ENCODE data around the gene GRIK1. TPM values are rescaled to one million over a fixed set of nuclear protein-coding genes. Genes with fewer than 3 reads are reported as not detected.

The GRIK1 gene
- total and polyA plus RNA-seq, 2 donors (not counting 1 experiment from before 2014, with no cell fraction given) = not detected

DNA sequence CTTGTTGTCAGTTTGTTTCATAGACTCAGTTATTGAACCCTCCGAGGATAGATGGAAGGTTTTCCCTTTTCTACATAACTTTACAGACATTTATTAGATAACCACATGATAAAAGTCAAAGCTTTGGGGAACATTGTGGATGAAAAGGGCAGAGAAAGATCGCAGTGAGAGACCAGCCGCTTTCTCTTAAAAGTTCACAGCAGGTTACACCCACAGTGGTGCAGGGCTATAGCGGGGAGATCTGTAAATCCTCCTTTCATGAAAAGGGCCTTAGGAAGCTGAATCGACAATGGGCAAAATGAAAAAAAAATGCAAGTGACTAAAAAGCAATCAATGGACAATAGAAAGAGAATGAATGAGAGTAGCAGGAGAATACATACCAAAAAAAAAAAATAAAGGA is 218.6 kb downstream of the GRIK1 start:
- H3K27ac ChIP-seq (ENCODE audit: low read length in 2 of 2) = no peak overlapping the region
- H3K27ac Mint-ChIP-seq = no peak overlapping the region
- peaks cover 4% of the 10 kb centered on the region for H3K9me3 Mint-ChIP-seq (ENCODE audit: insufficient read depth)
- H3K4me1 ChIP-seq (ENCODE audit: control insufficient read depth in 2 of 2, insufficient read depth in 2 of 2, low read length in 2 of 2) = no peaks in the 10 kb centered on the region
- no peak for TF ChIP-seq EZH2 (IDR thresholded peaks at IDR 0.05; ENCODE audit: borderline replicate concordance, insufficient read depth, low read depth, low read length, poor library complexity, severe bottlenecking)
- TF ChIP-seq, protein P1, sequence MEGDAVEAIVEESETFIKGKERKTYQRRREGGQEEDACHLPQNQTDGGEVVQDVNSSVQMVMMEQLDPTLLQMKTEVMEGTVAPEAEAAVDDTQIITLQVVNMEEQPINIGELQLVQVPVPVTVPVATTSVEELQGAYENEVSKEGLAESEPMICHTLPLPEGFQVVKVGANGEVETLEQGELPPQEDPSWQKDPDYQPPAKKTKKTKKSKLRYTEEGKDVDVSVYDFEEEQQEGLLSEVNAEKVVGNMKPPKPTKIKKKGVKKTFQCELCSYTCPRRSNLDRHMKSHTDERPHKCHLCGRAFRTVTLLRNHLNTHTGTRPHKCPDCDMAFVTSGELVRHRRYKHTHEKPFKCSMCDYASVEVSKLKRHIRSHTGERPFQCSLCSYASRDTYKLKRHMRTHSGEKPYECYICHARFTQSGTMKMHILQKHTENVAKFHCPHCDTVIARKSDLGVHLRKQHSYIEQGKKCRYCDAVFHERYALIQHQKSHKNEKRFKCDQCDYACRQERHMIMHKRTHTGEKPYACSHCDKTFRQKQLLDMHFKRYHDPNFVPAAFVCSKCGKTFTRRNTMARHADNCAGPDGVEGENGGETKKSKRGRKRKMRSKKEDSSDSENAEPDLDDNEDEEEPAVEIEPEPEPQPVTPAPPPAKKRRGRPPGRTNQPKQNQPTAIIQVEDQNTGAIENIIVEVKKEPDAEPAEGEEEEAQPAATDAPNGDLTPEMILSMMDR (IDR thresholded peaks at IDR 0.05) = no peak
- no peaks in the 10 kb centered on the region for H3K4me1 Mint-ChIP-seq
- 100% methylated on average over 3 of the region's 5 CpGs for WGBS (ENCODE audit: insufficient coverage)
- no peaks in the 10 kb centered on the region for H3K27me3 ChIP-seq (replicated peaks in 1 of 4; ENCODE audit: control extremely low read depth in 1 of 4, control insufficient read depth in 3 of 4, insufficient read depth in 4 of 4, low read length in 3 of 4)
- no peaks in the 10 kb centered on the region for H3K36me3 ChIP-seq (replicated peaks in 1 of 2; ENCODE audit: control extremely low read depth in 1 of 2, control insufficient read depth in 1 of 2, extremely low read depth in 1 of 2, insufficient read depth in 2 of 2, low read length in 1 of 2)
- ATAC-seq (ENCODE audit: low read depth) = no peak
- no peaks in the 10 kb centered on the region for H3K79me2 ChIP-seq (ENCODE audit: control insufficient read depth, insufficient read depth, low read length)
- ChIA-PET POLR2A (no interaction called here), CTCF (no interaction called here)
- H3K4me3 Mint-ChIP-seq = no peak overlapping the region
- no peaks in the 10 kb centered on the region for H4K20me1 ChIP-seq (ENCODE audit: control insufficient read depth, insufficient read depth, low read length, poor library complexity, severe bottlenecking)
- H3K9ac ChIP-seq (ENCODE audit: low read length) = no peak overlapping the region
- intact Hi-C loops (cut with micrococcal nuclease) = no loop called here
- no peak overlapping the region for H3K4me3 ChIP-seq (ENCODE audit: control extremely low read depth in 1 of 5, extremely low read depth in 1 of 5, insufficient read depth in 1 of 5, low read depth in 2 of 5, low read length in 4 of 5)
- H2AFZ ChIP-seq (ENCODE audit: insufficient read depth, low read depth, low read length, poor library complexity, severe bottlenecking) = no peak overlapping the region
- no peaks in the 10 kb centered on the region for H3K27me3 Mint-ChIP-seq
- no peak overlapping the region for H3K4me2 ChIP-seq (replicated peaks; ENCODE audit: low read depth, low read length, poor library complexity, severe bottlenecking)
- peaks cover 0 to 8% (median 0%) of the 10 kb centered on the region in 3 donors for H3K9me3 ChIP-seq (ENCODE audit: control extremely low read depth in 1 of 3, control insufficient read depth in 2 of 3, insufficient read depth in 1 of 3, low read length in 2 of 3)
- no peak for DNase-seq

DNA sequence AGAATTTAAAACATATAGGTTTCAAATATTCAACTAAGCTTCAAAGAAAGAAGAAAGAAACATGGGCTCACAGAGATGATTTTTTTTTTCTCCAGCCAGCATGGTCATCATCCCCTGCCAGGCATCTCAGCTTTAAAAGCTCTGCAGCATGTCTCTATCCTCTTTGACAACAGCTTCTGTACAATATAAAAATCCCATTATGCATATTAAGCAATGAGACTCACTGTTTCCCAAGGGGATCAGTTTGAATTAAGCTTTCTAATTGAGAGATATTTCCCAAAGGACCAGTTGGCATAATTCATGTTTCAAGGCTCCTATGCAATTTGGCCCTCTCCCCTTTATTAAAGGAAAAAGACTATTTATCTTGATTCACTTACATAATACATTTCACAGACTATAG is 220.3 kb downstream of the GRIK1 start:
- no peaks in the 10 kb centered on the region for H4K20me1 ChIP-seq (ENCODE audit: control insufficient read depth, insufficient read depth, low read length, poor library complexity, severe bottlenecking)
- Mint-ChIP-seq H3K4me1 (no peaks in the 10 kb centered on the region), H3K4me3 (no peak overlapping the region), H3K9me3 (ENCODE audit: insufficient read depth) (peaks cover 8% of the 10 kb centered on the region), H3K27me3 (no peaks in the 10 kb centered on the region), H3K27ac (no peak overlapping the region)
- H2AFZ ChIP-seq (ENCODE audit: insufficient read depth, low read depth, low read length, poor library complexity, severe bottlenecking) = no peak overlapping the region
- no peak overlapping the region for H3K4me2 ChIP-seq (replicated peaks; ENCODE audit: low read depth, low read length, poor library complexity, severe bottlenecking)
- no peaks in the 10 kb centered on the region for H3K36me3 ChIP-seq (replicated peaks in 1 of 2; ENCODE audit: control extremely low read depth in 1 of 2, control insufficient read depth in 1 of 2, extremely low read depth in 1 of 2, insufficient read depth in 2 of 2, low read length in 1 of 2)
- ATAC-seq (ENCODE audit: low read depth) (no peak), DNase-seq (no peak)
- no peak overlapping the region for H3K4me3 ChIP-seq (ENCODE audit: control extremely low read depth in 1 of 5, extremely low read depth in 1 of 5, insufficient read depth in 1 of 5, low read depth in 2 of 5, low read length in 4 of 5)
- no peaks in the 10 kb centered on the region for H3K27me3 ChIP-seq (replicated peaks in 1 of 4; ENCODE audit: control extremely low read depth in 1 of 4, control insufficient read depth in 3 of 4, insufficient read depth in 4 of 4, low read length in 3 of 4)
- TF ChIP-seq, protein P1 (IDR thresholded peaks at IDR 0.05) = no peak
- no peak for TF ChIP-seq EZH2 (IDR thresholded peaks at IDR 0.05; ENCODE audit: borderline replicate concordance, insufficient read depth, low read depth, low read length, poor library complexity, severe bottlenecking)
- no peak overlapping the region for H3K9ac ChIP-seq (ENCODE audit: low read length)
- no peaks in the 10 kb centered on the region for H3K4me1 ChIP-seq (ENCODE audit: control insufficient read depth in 2 of 2, insufficient read depth in 2 of 2, low read length in 2 of 2)
- ChIA-PET POLR2A (no interaction called here), CTCF (no interaction called here)
- no peak overlapping the region for H3K27ac ChIP-seq (ENCODE audit: low read length in 2 of 2)
- intact Hi-C loops (cut with micrococcal nuclease) = no loop called here
- H3K9me3 ChIP-seq (ENCODE audit: control extremely low read depth in 1 of 3, control insufficient read depth in 2 of 3, insufficient read depth in 1 of 3, low read length in 2 of 3) = peaks cover 0 to 8% (median 0%) of the 10 kb centered on the region in 3 donors
- no peaks in the 10 kb centered on the region for H3K79me2 ChIP-seq (ENCODE audit: control insufficient read depth, insufficient read depth, low read length)
